ENCODE results near the gene ANXA6. TPM values are rescaled to one million over a fixed set of nuclear protein-coding genes. Genes with fewer than 3 reads are reported as not detected.

Gene ANXA6
- total RNA-seq, 2 experiments from 2014 or later: 26.1 to 74.1 TPM

DNA sequence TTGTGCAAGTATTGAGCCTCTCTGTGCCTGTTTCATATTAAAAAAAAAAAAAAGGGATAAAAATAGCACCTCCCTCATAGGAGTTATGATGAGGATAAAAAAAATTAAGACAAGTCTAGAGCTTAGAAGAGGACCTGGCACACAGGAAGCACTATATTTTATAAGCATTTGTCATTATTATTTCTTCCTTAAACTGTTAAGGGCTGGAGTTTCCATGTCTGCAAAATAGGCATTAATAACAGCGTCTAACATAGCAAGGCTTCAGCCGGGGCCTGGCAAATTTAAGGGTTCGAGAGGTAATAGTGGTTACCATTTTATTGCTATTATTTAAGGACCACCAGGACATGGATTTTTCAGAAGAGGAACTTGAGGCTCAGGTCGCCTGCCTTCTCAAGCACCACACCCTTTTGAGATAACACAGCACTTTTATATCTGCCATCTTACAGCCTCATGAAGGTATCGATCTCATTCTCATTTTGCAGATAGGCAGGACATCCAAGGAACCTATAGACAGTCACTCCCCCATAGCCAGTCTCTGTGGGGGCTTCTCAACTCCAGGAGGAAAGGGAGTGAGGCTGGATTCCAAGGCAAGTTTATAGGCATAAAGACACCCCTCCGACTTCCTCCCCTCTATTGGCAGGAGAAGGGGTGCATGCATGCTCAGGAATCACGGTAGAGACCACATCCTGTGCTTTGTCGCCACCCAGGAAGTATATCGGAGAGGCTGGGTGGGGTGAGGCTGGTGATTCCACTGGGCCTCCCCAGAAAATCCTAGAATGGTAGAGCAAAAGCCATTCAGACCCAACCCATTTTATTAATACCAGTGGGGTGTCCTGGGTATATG is 2.4 kb downstream of the ANXA6 start:
- no TSS peak for BruUV-seq (replicated peaks)
- H3K9me3 ChIP-seq (ENCODE audit: low read length): no peaks in the 10 kb centered on the region
- peak; percentile 67 for DNase-seq (ENCODE audit: low spot score)
- TF ChIP-seq EZH2phosphoT487 (IDR thresholded peaks at IDR 0.05; ENCODE audit: borderline replicate concordance, low read depth, low read length): no peak
- TF ChIP-seq, protein P1, sequence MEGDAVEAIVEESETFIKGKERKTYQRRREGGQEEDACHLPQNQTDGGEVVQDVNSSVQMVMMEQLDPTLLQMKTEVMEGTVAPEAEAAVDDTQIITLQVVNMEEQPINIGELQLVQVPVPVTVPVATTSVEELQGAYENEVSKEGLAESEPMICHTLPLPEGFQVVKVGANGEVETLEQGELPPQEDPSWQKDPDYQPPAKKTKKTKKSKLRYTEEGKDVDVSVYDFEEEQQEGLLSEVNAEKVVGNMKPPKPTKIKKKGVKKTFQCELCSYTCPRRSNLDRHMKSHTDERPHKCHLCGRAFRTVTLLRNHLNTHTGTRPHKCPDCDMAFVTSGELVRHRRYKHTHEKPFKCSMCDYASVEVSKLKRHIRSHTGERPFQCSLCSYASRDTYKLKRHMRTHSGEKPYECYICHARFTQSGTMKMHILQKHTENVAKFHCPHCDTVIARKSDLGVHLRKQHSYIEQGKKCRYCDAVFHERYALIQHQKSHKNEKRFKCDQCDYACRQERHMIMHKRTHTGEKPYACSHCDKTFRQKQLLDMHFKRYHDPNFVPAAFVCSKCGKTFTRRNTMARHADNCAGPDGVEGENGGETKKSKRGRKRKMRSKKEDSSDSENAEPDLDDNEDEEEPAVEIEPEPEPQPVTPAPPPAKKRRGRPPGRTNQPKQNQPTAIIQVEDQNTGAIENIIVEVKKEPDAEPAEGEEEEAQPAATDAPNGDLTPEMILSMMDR (conservative IDR thresholded peaks at IDR 0.05; ENCODE audit: low read length): no peak; the same call in 1 of the 2 replicates
- ChIA-PET CTCF (ENCODE audit: unreplicated experiment) (interaction anchor here (0.6 to 1.7 kb wide), 5 partner anchors 29 to 79 kb away, joined by 3 to 4 read pairs (median 3); no protein-coding TSS in a partner anchor), POLR2A (interaction anchor here (0.6 to 2.8 kb wide), 6 partner anchors 11 to 119 kb away, joined by 3 to 13 read pairs (median 4); no protein-coding TSS in a partner anchor)
- intact Hi-C loops (cut with micrococcal nuclease; ENCODE audit: unreplicated experiment): loop anchor here (5.0 to 10.0 kb wide), 2 partner anchors 660 to 743 kb away; partner anchors contain the start of gene CD74
- H2AFZ ChIP-seq (ENCODE audit: low read length): peak overlapping the region; percentile 72
- no peaks in the 10 kb centered on the region for H3K36me3 ChIP-seq (ENCODE audit: insufficient read depth, low read length)
- no peaks in the 10 kb centered on the region for H3K9me2 ChIP-seq (ENCODE audit: insufficient read depth, low read length)
- no peaks in the 10 kb centered on the region for H3K79me2 ChIP-seq (ENCODE audit: insufficient read depth, low read depth, low read length)
- H3K4me1 ChIP-seq (ENCODE audit: insufficient read depth, low read length, poor library complexity, severe bottlenecking): peaks cover 94% of the 10 kb centered on the region
- H3K4me2 ChIP-seq (ENCODE audit: low read length): peak overlapping the region; percentile 68
- peak overlapping the region; percentile 68 for H3K27ac ChIP-seq (ENCODE audit: low read depth, low read length, poor library complexity, severe bottlenecking)
- peak overlapping the region; percentile 34 for H3K4me3 ChIP-seq (ENCODE audit: low read depth, low read length, poor library complexity, severe bottlenecking)
- no peaks in the 10 kb centered on the region for H4K20me1 ChIP-seq (ENCODE audit: insufficient read depth, low read length)

DNA sequence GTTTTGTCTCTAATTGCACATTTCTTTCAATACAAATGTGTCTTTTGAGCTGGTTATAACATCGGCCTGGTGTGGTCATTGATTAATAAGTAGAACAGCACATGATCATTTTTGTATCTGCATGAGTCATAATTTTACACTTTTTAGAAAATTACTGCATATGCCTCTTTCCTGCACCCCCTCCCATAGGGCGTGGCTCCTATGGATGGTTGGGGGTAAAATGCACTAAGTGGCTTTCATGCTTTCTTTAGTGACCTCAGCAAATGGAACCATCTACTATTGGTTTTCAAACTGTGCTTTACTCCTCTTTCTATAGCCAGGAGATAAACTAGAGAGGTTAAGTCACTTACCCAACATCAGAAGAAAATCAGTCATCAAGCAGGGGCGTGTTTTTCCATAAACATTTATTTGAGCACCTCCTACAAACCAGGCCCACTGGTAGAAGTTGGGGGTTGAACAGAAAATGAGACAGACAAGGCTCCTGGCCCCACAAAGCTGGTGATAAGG is 3.8 kb downstream of the ANXA6 start:
- H3K4me2 ChIP-seq (ENCODE audit: low read length): peak overlapping the region; percentile 70; the same call in 1 of the 2 replicates
- CTCF ChIA-PET (ENCODE audit: unreplicated experiment): interaction anchor here (1.7 kb wide), 1 partner anchor 38 kb away, joined by 4 read pairs; no protein-coding TSS in a partner anchor
- H4K20me1 ChIP-seq (ENCODE audit: insufficient read depth, low read length): no peaks in the 10 kb centered on the region
- no TSS peak for BruUV-seq (replicated peaks)
- peaks cover 99% of the 10 kb centered on the region for H3K4me1 ChIP-seq (ENCODE audit: insufficient read depth, low read length, poor library complexity, severe bottlenecking)
- no peaks in the 10 kb centered on the region for H3K9me3 ChIP-seq (ENCODE audit: low read length)
- no peak for DNase-seq (ENCODE audit: low spot score)
- no peaks in the 10 kb centered on the region for H3K9me2 ChIP-seq (ENCODE audit: insufficient read depth, low read length)
- peak overlapping the region; percentile 35 for H3K27ac ChIP-seq (ENCODE audit: low read depth, low read length, poor library complexity, severe bottlenecking)
- TF ChIP-seq EZH2phosphoT487 (IDR thresholded peaks at IDR 0.05; ENCODE audit: borderline replicate concordance, low read depth, low read length): no peak
- TF ChIP-seq, protein P1 (conservative IDR thresholded peaks at IDR 0.05; ENCODE audit: low read length): no peak
- no peaks in the 10 kb centered on the region for H3K36me3 ChIP-seq (ENCODE audit: insufficient read depth, low read length)
- no peak overlapping the region for H3K4me3 ChIP-seq (ENCODE audit: low read depth, low read length, poor library complexity, severe bottlenecking)
- H2AFZ ChIP-seq (ENCODE audit: low read length): no peak overlapping the region
- H3K79me2 ChIP-seq (ENCODE audit: insufficient read depth, low read depth, low read length): no peaks in the 10 kb centered on the region
- intact Hi-C loops (cut with micrococcal nuclease; ENCODE audit: unreplicated experiment): loop anchor here (5.0 to 10.0 kb wide), 2 partner anchors 659 to 742 kb away; partner anchors contain the start of gene CD74
- POLR2A ChIA-PET: interaction anchor here (0.6 to 3.4 kb wide), 5 partner anchors 9 to 788 kb away, joined by 3 to 13 read pairs (median 3); no protein-coding TSS in a partner anchor

All from OCI-LY7 (cell line).